HG03342 (cell line): ENCODE measurements around the gene POLR3B.
"Not testable (repeated sequence)": the region's sequence is repeated elsewhere in the genome, so short reads cannot be mapped to it uniquely, and the experiment has no call there.

Experiments
- ATAC-seq: cut with Tn5 transposase; IDR thresholded peaks from one replicate; pipeline ENCODE4 v1.9.1; 2021; ENCODE audit warnings: mild to moderate bottlenecking, moderate library complexity; ENCODE audit not compliant: unreplicated experiment

Gene POLR3B

DNA sequence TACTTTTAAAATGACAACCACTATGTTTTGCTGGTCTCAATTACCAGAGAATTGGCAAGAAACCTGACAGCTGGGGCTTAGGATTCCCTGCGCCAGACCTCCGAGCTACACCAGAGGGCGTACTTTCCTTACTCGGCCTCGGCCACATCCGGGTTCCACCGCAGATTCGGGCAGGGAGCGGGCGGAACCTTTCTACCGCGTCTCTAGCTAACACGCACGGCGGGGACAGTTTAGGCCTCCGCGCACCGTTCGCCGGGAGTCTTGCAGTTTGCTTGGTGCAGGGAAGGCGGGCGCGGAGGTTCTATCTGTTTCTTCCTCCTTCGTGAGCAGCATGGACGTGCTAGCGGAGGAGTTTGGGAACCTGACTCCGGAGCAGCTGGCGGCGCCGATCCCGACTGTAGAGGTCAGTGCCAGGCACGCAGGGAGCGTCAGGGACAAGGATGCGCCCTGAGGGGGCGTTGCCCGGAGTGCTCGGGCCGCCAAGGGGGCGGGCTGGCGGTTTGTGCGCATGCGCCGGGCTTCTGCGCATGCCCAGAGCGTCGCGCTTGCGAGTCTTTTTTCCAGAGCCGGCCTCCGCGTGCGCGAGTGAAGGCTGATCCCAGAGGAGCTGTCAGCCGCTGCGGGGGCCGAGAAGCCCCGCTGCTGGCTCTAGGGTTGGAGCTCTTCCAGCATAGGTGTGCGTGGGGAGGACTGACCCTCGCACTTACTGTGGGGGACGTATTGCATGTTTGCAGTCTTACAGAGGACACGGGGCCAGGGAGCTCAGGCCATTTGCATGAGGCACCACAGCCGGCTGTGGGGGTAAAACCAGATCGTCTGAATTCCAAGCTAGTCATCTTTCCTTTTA, at the start of gene POLR3B:
TSS of gene POLR3B (plus strand) at position 200 of the 847 bp plus-strand sequence. CDS start at position 332, 132 bp downstream.
- ATAC-seq = peak; percentile 92

- ATAC-seq = no peak
These were observed 49.4 kb upstream of the POLR3B start for GRCh38 chr12:106308121-106308520.

GRCh38 chr12:106308611-106309010, 48.9 kb upstream of the POLR3B start:
- no peak for ATAC-seq

GRCh38 chr12:106309671-106310505, 47.7 kb upstream of the POLR3B start:
- ATAC-seq = no peak

- no peak for ATAC-seq
These were observed 46.9 kb upstream of the POLR3B start for GRCh38 chr12:106310687-106311086.

GRCh38 chr12:106311139-106311538, 46.4 kb upstream of the POLR3B start:
- ATAC-seq = no peak

- not testable (repeated sequence) for ATAC-seq
These were observed 44.1 kb upstream of the POLR3B start for GRCh38 chr12:106313413-106313812.

- no peak for ATAC-seq
These were observed 42.0 kb upstream of the POLR3B start for GRCh38 chr12:106315523-106315922.

DNA sequence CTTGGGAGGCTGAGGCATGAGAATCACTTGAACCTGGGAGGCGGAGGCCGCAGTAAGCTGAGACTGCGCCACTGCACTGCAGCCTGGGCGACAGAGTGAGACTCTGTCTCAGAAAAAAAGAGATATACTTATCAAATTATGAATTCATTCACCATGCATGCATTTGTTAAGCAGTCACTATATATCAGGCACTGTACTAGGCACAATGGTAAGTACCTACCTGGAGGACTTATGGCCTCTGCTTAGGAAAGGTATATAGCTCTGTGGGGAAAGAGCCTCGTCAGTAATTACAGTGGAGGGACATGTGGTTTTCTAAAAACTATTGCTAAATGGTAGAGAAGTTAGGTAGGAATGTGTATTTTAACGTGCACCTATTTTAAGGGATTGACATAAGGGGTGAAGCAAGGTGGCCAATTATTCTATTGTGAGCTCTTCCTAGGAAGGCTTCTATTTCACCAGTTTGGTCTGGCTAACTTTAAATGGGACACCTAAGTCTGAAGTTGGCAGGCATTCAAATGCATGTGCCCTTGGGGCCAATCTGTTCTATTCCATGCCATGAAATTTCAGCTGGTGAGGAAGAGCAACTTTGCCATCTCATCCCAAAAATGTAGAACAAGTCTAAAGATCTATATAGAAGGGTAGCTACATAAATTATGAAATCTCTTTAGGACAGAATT, 40.0 kb upstream of the POLR3B start:
- no peak for ATAC-seq

DNA sequence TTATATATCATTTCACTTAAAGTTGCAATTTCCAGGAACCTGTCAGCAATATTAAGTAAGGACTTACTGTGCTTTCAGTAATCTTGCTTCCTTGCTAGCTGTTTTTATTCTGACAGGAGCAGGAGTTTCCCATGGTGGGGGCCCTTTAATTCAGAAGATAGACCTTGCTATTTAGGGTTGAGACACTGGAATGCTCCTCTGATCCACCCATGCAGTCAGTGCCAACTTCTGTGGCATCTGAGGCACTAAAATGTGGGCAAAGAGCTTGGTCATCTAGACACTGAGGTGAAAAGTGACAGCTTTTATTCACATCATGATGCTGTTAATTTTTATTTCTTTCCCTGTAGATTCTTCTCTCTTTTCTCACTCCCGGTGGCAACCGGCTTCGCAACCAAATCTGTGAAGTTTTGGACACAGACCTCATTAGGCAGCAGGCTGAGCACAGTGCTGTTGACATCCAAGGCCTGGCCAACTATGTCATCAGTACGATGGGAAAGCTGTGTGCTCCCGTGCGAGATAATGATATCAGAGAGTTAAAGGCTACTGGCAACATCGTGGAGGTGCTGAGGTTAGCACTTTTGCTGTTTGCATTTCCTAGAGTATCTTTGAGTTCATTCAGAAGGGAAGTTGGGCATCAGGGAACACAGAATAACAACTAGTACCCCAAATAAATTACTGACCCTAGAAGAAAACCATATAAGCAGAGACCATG, 36.3 kb upstream of the POLR3B start:
- ATAC-seq = no peak

GRCh38 chr12:106323537-106323936, 34.0 kb upstream of the POLR3B start:
- ATAC-seq = no peak

DNA sequence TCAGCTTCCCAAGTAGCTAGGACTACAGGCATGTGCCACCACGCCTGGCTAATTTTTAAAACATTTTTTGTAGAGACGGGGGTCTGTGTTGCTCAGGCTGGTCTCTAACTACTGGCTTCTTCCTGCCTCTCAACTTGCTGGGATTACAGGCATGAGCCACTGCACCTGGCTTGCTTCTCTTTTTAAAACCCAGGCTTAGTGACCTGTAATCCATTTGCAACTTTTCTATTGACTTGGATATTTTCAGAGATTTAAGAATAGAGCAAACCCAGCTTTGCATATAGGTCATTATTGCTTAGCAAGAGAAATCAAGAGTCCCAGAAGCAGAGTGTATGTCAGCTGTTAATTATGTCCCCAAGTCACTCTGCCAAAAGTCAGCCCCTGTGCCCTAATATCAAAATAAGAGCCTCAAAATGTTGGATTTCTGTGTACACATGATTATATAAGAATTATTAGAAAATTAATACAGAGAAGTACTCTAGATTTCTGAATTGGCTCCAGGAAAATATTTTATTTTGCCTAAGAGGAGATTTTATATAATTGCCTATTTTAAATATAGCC, 30.2 kb upstream of the POLR3B start:
- ATAC-seq = no peak

DNA sequence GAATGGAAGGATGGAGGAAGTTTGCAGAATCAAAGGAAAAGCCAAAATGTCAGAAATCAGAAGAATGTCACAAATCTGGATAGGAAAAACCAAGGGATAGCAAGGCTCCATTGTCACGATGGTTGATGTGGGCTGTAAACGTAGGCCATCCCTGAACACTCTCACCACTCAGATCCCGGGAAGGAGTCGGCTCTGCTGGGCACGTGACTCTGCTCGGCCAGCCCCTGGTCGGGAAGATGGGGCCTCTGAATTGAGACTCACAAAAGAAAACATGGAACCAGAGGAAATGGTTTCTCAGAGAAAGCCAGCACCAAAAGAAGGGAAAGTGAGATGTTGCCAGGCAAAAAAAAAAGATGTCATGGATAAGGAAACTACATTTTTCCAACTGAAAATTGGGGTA, 28.8 kb upstream of the POLR3B start:
- ATAC-seq = no peak

DNA sequence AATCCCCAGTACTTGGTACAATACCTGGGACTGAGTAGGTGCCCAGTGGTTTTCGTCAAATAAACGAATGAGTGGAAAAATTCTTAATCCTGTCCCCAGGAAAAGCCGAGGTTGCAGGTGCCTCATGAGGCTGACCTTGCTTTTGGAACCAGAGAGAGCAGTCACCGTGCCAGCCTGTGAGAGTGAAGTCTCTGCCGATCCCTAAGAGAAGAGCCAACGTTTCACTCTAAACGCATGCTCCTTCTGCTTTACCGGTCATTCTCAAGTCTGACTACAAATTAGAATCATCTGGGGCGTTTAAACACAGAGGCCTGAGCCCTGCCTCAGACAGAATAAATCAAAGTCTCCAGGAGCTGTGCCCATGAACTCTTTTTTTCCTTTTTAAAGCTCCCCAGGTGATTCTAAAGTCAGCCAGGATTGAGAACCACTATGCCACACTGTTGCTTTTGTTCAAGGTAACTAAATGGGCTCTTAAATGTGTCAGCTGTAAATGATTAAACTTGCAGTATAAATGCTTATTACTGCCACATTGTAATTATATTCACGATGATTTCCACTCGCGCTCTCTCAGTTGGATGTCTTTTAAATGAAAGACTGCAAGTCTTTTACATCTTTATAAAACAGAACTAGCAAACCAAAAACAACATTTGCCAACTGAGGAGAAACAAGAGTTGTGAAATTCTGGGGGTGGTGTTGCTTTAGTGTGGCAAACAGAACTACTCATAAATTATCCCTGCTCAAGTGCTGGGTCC, 28.1 kb upstream of the POLR3B start:
- no peak for ATAC-seq

- no peak for ATAC-seq
These were observed 25.9 kb upstream of the POLR3B start for GRCh38 chr12:106331599-106331998.

DNA sequence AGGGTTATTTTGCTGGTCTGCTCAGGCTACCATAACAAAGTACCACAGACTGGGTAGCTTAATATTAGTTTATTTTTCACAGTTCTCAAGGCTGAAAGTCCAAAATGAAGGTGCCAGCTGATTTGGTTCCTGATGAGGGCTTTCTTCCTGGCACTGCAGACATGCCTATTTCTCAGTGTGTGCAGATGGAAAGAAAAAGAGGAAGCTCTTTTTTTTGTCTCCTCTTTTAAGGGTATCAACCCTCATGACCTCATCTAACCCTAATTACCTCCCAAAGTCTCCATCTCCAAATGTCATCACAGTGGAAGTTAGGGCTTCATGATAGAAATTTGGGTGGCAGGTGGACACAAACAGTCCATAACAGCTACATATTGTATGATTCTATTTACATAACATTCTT, 25.0 kb upstream of the POLR3B start:
- no peak for ATAC-seq

DNA sequence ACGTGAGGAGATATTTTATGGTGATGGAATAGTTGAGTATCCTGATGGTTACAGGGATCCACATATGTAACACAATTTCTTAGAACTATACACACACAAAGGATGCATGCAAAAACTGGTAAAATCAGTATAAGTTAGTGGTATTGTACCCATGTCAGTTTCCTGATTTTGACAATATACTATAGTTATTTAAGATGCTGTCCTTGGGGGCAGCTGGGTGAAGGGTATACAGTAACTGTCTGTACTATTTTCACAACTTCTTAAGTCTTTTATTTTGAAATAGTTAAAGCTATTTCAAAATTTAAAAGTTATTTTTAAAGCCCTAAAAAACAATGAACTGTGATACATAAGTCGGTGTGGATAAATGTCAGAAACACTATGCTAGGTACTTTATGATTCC, 24.5 kb upstream of the POLR3B start:
- ATAC-seq = no peak

- no peak for ATAC-seq
These were observed 23.8 kb upstream of the POLR3B start for GRCh38 chr12:106333756-106334155.

DNA sequence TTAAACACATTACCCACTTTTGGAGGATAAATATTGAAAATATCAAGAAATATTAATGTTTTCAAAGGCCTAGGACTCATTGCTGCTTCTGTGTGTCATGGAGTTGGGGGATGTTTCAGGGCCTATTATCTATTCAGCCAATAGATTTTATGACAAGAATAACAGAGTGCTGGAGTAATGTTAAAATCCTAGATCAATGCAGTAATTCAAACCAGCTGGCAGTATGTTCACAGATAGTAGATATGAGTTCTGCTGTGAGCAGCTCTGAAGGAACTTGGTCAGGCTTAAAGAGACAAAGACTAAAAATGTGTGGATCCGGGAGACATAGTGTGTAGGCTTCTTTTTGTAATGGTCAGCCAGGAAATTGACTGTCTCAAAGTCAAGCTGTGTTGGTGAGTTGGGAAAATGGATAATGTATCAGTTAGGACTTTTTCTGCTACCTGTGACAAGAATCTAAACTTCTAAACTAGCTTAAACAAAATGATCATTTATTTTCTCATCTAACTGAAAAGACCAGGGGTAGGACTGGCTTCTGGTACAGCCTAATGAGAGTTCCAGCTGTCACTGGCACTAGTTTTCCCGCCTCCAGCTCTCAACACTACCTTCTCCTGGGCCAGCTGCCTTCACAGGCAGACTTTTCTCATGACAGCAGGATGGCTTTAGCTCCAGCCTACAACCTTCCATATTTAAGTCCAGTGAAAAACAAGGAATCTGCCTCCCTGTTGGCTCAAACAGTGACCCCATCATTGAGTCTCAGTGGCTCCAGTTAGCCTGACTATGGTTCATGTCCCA, 16.3 kb upstream of the POLR3B start:
- no peak for ATAC-seq
